K562 treated with DMSO at 1 percent for 24 hours (cell line): ENCODE results near the gene OPA3. TPM values are rescaled to one million over a fixed set of nuclear protein-coding genes. Genes with fewer than 3 reads are reported as not detected.

ENCODE experiments used
- total RNA-seq: library from RNA; unstranded; fragments of 300-600 nt; gene quantifications from 2 replicates; pipeline ENCODE4 v1.2.3, GENCODE V29; 2022; ENCODE audit warnings: low read depth; ENCODE audit not compliant: insufficient read depth

The OPA3 gene
- total RNA-seq = 13.6 and 13.7 TPM in 2 replicates

DNA sequence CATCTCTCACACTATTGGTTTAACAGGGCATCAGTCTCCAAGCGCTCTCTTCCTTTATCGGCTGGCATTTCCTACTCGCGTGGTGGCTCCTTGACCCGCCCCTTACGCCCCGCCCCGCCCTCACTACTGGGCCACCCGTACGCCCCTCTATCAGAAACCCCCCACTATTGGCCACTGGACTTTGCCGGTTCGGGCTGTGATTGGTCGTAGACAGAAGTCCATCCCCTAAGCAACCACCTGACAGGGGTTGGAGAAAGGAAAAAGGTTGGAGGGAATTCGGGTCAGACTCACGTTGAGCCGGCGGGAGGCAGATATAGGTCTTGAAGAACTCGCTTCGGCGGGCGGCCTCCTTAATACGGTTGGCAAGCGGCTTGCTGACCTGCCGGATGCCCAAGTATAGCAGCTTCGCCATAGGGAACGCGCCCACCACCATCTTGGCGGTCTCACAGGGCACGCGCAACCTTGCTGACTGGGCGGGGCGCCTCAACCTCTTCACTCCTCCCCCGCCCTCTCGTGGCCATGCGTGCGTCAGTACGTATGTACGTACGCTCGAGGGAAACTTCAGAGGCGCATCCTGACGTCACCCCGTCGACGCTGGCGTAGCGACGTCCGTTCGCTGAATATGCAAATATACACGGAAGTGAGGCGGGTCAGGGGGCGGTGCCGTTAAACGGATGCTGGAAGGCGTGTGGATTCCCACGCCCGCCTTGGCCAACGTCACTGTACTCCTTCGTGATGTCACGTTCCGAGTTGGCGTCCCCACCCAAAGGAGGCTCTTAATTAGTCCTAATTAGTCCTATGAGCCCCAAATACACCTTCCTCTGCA is at the start of gene OPA3:
Gene OPA3 (minus strand): TSS at position 471 of the 826 bp plus-strand sequence. CDS start 38 bp downstream, at position 433.

DNA sequence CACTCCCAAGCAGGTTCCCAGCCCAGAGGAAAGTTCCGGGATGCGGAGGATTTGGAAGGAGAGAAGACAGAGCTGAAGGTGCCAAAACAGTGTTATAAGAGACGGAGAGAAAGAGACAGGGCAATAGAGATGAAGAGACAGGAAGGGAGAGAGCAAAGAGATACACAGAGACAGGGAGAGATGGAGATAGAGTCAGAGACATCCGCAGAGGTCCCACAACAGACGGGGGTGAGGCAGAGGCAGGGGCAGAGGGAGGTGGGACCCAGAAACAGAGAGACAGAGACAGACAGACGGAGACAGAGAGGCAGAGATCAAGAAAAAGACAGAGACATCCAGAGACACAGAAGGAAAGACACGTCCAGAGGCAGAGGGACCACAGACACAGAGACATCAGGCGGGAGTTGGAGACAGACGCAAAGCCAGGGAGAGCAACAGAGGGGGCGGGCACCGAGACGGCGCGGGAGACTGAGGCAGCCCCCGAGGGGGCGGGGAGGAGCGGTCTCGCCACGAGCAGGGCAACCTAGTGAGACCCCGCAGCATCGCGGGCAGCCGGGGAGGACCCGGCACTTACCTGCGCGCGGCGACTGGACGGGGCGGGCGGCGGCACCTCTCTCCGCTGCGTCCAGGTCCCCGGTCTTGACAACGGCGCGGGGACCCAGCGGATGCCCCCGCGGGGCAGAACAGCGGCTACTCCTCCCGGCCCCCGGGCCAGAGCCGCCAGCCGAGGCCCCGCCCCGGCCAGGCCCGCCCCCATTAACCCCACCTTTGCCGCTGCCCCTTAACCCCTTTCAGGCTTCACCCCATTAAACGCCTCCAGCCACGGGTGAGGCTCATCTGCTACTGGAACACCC is 17.1 kb upstream of the OPA3 start, which contains the start of gene GPR4:
Gene GPR4 (minus strand): TSS at position 689 of the 851 bp plus-strand sequence. CDS start 10,346 bp downstream, outside the sequence.

GRCh38 chr19:45506989-45507871 is 77.4 kb downstream of the OPA3 start, which contains the start of gene VASP:
Gene VASP (plus strand): TSS chr19:45507479. CDS start chr19:45507772, 293 bp downstream.

DNA sequence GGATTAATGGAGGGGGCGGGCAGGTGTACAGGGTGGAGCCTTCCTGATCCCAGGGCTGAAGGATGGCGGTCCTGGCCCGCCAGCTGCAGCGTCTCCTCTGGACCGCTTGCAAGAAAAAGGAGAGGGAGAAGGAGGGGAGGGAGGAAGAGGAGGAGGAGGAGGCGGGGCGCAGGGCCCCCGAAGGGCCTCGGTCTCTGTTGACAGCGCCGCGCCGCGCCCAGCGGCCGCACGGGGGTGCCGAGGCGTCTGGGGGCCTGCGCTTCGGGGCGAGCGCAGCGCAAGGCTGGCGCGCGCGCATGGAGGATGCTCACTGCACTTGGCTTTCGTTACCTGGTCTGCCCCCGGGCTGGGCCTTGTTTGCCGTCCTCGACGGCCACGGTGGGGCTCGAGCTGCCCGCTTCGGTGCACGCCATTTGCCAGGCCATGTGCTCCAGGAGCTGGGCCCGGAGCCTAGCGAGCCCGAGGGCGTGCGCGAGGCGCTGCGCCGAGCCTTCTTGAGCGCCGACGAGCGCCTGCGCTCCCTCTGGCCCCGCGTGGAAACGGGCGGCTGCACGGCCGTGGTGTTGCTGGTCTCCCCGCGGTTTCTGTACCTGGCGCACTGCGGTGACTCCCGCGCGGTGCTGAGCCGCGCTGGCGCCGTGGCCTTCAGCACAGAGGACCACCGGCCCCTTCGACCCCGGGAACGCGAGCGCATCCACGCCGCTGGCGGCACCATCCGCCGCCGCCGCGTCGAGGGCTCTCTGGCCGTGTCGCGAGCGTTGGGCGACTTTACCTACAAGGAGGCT is 86.0 kb downstream of the OPA3 start, which contains the start of gene PPM1N:
Gene PPM1N (plus strand): TSS at position 33 of the 785 bp plus-strand sequence. CDS start 30 bp downstream, at position 63.

Other genes starting within 250 kb of the OPA3 start
- gene KLC3, start 244.1 kb downstream of the OPA3 start, total RNA-seq = 7.7 and 9.3 TPM in 2 replicates
- 50.8 and 56.5 TPM in 2 replicates for gene ERCC2, start 214.2 kb downstream of the OPA3 start, total RNA-seq
- 26.1 and 29.9 TPM in 2 replicates for gene PPP1R13L, start 179.7 kb downstream of the OPA3 start, total RNA-seq
- gene POLR1G, start 178.2 kb downstream of the OPA3 start, total RNA-seq = 3.0 and 4.9 TPM in 2 replicates
- gene ERCC1, start 160.9 kb downstream of the OPA3 start, total RNA-seq = 73.8 and 79.3 TPM in 2 replicates
- gene FOSB, start 116.8 kb downstream of the OPA3 start, total RNA-seq = 1.3 and 1.4 TPM in 2 replicates
- 99.4 and 105 TPM in 2 replicates for gene RTN2, start 87.8 kb downstream of the OPA3 start, total RNA-seq
- gene PPM1N, start 86.4 kb downstream of the OPA3 start, total RNA-seq = 12.0 and 14.6 TPM in 2 replicates
- gene VASP, start 77.3 kb downstream of the OPA3 start, total RNA-seq = 152 and 158 TPM in 2 replicates
- gene GPR4, start 17.4 kb upstream of the OPA3 start, total RNA-seq = 0.08 TPM in 1 of 2 replicates, not detected in the other
- 68.5 and 79.4 TPM in 2 replicates for gene EML2, start 54.6 kb upstream of the OPA3 start, total RNA-seq
- gene GIPR, start 83.4 kb upstream of the OPA3 start, total RNA-seq = 13.7 and 13.8 TPM in 2 replicates
- gene SNRPD2, start 107.2 kb upstream of the OPA3 start, total RNA-seq = 780 and 822 TPM in 2 replicates
- gene QPCTL, start 107.9 kb upstream of the OPA3 start, total RNA-seq = 23.3 and 25.2 TPM in 2 replicates
- gene FBXO46, start 146.1 kb upstream of the OPA3 start, total RNA-seq = 23.2 and 27.5 TPM in 2 replicates
- 1.7 and 2.8 TPM in 2 replicates for gene MEIOSIN, start 148.6 kb upstream of the OPA3 start, total RNA-seq
- gene SIX5, start 184.4 kb upstream of the OPA3 start, total RNA-seq = 32.2 and 42.2 TPM in 2 replicates
- gene DMPK, start 197.7 kb upstream of the OPA3 start, total RNA-seq = 66.7 and 71.9 TPM in 2 replicates
- gene DMWD, start 208.0 kb upstream of the OPA3 start, total RNA-seq = 48.1 and 53.1 TPM in 2 replicates
- 0.36 TPM in 1 of 2 replicates, not detected in the other for gene RSPH6A, start 230.5 kb upstream of the OPA3 start, total RNA-seq